Sciatic nerve (tissue), 2 donors: ENCODE measurements around the gene RAP1B. TPM values are rescaled to one million over a fixed set of nuclear protein-coding genes. Genes with fewer than 3 reads are reported as not detected.
"Not testable (repeated sequence)": the region's sequence is repeated elsewhere in the genome, so short reads cannot be mapped to it uniquely, and the experiment has no call there.

Experiments
- ATAC-seq: fragments of 200-7000 bp; cut with Tn5 transposase; one replicate; pipeline ENCODE4 v1.9.1; 2020; ENCODE audit warnings: mild to moderate bottlenecking, moderate library complexity
- DNase-seq: peaks from one replicate; pipeline ENCODE4 v3.0.0-alpha.2; 2020; ENCODE audit warnings: low spot score
- intact Hi-C: fragments of 100-400 bp; cut with DNase I; formaldehyde crosslinking; loops from one replicate; pipeline ENCODE4 v1.14.2; 2022
- total RNA-seq: library from RNA; stranded (reverse); fragmentation: NEBNext Ultra II Directional; extraction: Animal tissue kit (Norgen Biotek cat#: 25700); gene quantifications from one replicate; pipeline ENCODE4 v1.2.1, GENCODE V29; 2021
- donor health status: DM: no; HTN: no; CAD: no.
- donor health status: DM: no; HTN: no; CAD: no.

RAP1B gene
- total RNA-seq, 1 donor from 2014 or later: 172 TPM

- intact Hi-C loops: no loop called here
- DNase-seq (no peak), ATAC-seq (no peak)
Observed at GRCh38 chr12:68675101-68675842, 64.6 kb downstream of the RAP1B start.

GRCh38 chr12:68676854-68677253 is 66.2 kb downstream of the RAP1B start:
- DNase-seq, ATAC-seq, intact Hi-C loops: not testable (repeated sequence)

GRCh38 chr12:68686262-68686594 is 75.5 kb downstream of the RAP1B start:
- intact Hi-C loops: loop anchor here (10.0 kb wide), 1 partner anchor 321 kb away; no protein-coding TSS in a partner anchor
- no peak for DNase-seq
- no peak for ATAC-seq

- ATAC-seq: peak; percentile 99
- intact Hi-C loops: loop anchor here (10.0 kb wide), 1 partner anchor 322 kb away; no protein-coding TSS in a partner anchor
Observed at GRCh38 chr12:68686595-68687521, 76.2 kb downstream of the RAP1B start, which contains the start of gene NUP107. Gene NUP107 (plus strand): TSS chr12:68686978. CDS start chr12:68687066, 88 bp downstream.

GRCh38 chr12:68695454-68695853 is 84.8 kb downstream of the RAP1B start:
- DNase-seq (no peak), ATAC-seq (no peak)
- intact Hi-C loops: no loop called here

More at GRCh38 chr12:68686595-68687521, 76.2 kb downstream of the RAP1B start, which contains the start of gene NUP107:
- peak; percentile 100 for DNase-seq

GRCh38 chr12:68699486-68699885 is 88.8 kb downstream of the RAP1B start:
- intact Hi-C loops: no loop called here
- ATAC-seq (no peak), DNase-seq (no peak)

Other genes starting within 250 kb of the RAP1B start
- 51.4 TPM for gene NUP107, start 76.1 kb downstream of the RAP1B start, total RNA-seq
- gene SLC35E3, start 135.3 kb downstream of the RAP1B start, total RNA-seq: 13.8 TPM
- gene MDM2, start 197.3 kb downstream of the RAP1B start, total RNA-seq: 85.7 TPM